Panc1 (cell line): Measurements from ENCODE around the gene PCGF5.
"Not testable (repeated sequence)": the region's sequence is repeated elsewhere in the genome, so short reads cannot be mapped to it uniquely, and the experiment has no call there.

Experiments
- CTCF ChIP-seq: fragments of 450-650 bp; IDR thresholded peaks from 2 replicates; pipeline ENCODE4 v1.5.1; 2017; ENCODE audit warnings: mild to moderate bottlenecking
- POLR2AphosphoS5 ChIP-seq: IDR thresholded peaks from 2 replicates; pipeline ENCODE4 v1.6.1; 2012; ENCODE audit warnings: mild to moderate bottlenecking, low read depth, low read length, moderate library complexity

- not testable (repeated sequence) for TF ChIP-seq CTCF, POLR2AphosphoS5
Observed at GRCh38 chr10:91260417-91260816, 40.0 kb downstream of the PCGF5 start.
